Measurements from ENCODE around the gene TNNI3.
"Not testable (repeated sequence)": the region's sequence is repeated elsewhere in the genome, so short reads cannot be mapped to it uniquely, and the experiment has no call there.

TNNI3 gene

GRCh38 chr19:55176076-55176475, 18.5 kb upstream of the TNNI3 start:
- TF ChIP-seq ZFX (IDR thresholded peaks at IDR 0.05) = no peak
- TF ChIP-seq CTCF (conservative IDR thresholded peaks at IDR 0.05) = no peak
- no peak overlapping the region for H3K27ac ChIP-seq

- H3K27ac ChIP-seq = no peak overlapping the region
- TF ChIP-seq ZFX (IDR thresholded peaks at IDR 0.05) = no peak
- no peak for TF ChIP-seq CTCF (conservative IDR thresholded peaks at IDR 0.05)
These were observed 17.8 kb upstream of the TNNI3 start for GRCh38 chr19:55175117-55175867.

GRCh38 chr19:55174425-55175116, 17.0 kb upstream of the TNNI3 start:
- H3K27ac ChIP-seq = no peak overlapping the region
- no peak for TF ChIP-seq CTCF (conservative IDR thresholded peaks at IDR 0.05)
- no peak for TF ChIP-seq ZFX (IDR thresholded peaks at IDR 0.05)

GRCh38 chr19:55173714-55174409, 16.3 kb upstream of the TNNI3 start:
- H3K27ac ChIP-seq = no peak overlapping the region

GRCh38 chr19:55173186-55173713, 15.7 kb upstream of the TNNI3 start:
- no peak overlapping the region for H3K27ac ChIP-seq
- TF ChIP-seq ZFX (IDR thresholded peaks at IDR 0.05) = no peak
- TF ChIP-seq CTCF (conservative IDR thresholded peaks at IDR 0.05) = no peak

More at GRCh38 chr19:55173714-55174409, 16.3 kb upstream of the TNNI3 start:
- no peak for TF ChIP-seq ZFX (IDR thresholded peaks at IDR 0.05)
- TF ChIP-seq CTCF (conservative IDR thresholded peaks at IDR 0.05) = no peak

- H3K27ac ChIP-seq = no peak overlapping the region
- TF ChIP-seq CTCF (conservative IDR thresholded peaks at IDR 0.05) (no peak), ZFX (IDR thresholded peaks at IDR 0.05) (no peak)
These were observed 15.2 kb upstream of the TNNI3 start for GRCh38 chr19:55172741-55173140.

- not testable (repeated sequence) for H3K27ac ChIP-seq
These were observed 14.8 kb upstream of the TNNI3 start for GRCh38 chr19:55172318-55172717.

All from C4-2B (cell line).